ENCODE data around the gene THSD4.

- TF ChIP-seq CTCF (IDR thresholded peaks at IDR 0.05; ENCODE audit: control extremely low read depth in 1 of 3, insufficient read depth in 1 of 3, low read depth in 1 of 3, low read length in 3 of 3) (no peak), SP1 (IDR thresholded peaks at IDR 0.05; ENCODE audit: low read depth, low read length) (no peak), SP2 (IDR thresholded peaks at IDR 0.05; ENCODE audit: low read length) (no peak), PHF8 (conservative IDR thresholded peaks at IDR 0.05; ENCODE audit: low read depth, low read length) (no peak), POLR2AphosphoS5 (IDR thresholded peaks at IDR 0.05; ENCODE audit: low read depth, low read length) (no peak), ATF3 (IDR thresholded peaks at IDR 0.05; ENCODE audit: insufficient read depth, low read depth, low read length) (no peak), CBX5 (IDR thresholded peaks at IDR 0.05; ENCODE audit: low read depth, low read length) (no peak), RFX5 (IDR thresholded peaks at IDR 0.05; ENCODE audit: borderline replicate concordance, low read depth, low read length) (no peak), YY1 (IDR thresholded peaks at IDR 0.05; ENCODE audit: low read depth, low read length) (no peak), POLR2A (IDR thresholded peaks at IDR 0.05; ENCODE audit: control extremely low read depth in 1 of 2, low read depth in 2 of 2, low read length in 2 of 2) (no peak), BCL11A (IDR thresholded peaks at IDR 0.05; ENCODE audit: low read depth in 2 of 2, low read length in 2 of 2) (no peak), KDM5A (IDR thresholded peaks at IDR 0.05; ENCODE audit: low read length) (no peak), CREB1 (IDR thresholded peaks at IDR 0.05) (no peak)
These were observed 702.1 kb downstream of the THSD4 start for GRCh38 chr15:71817351-71817750.

All from H1 (cell line).